NK-92 treated with Interleukin-12 subunit alpha and Interleukin-12 subunit beta, amount 100 ng/mL, for 24 hours (cell line): Measurements from ENCODE around the gene NUDT19.
A peak's percentile ranks its signal among the peaks of the same experiment; 100 is the strongest.
"Not testable (repeated sequence)": the region's sequence is repeated elsewhere in the genome, so short reads cannot be mapped to it uniquely, and the experiment has no call there.

Source experiments
- DNase-seq: peaks from one replicate; lab custom pipeline; 2025; lab: John Stamatoyannopoulos, UW

The NUDT19 gene

GRCh38 chr19:32691291-32691951, at the start of gene NUDT19:
TSS of gene NUDT19 (plus strand) at chr19:32691821. CDS start at chr19:32691961, 140 bp downstream.
- peak; percentile 83 for DNase-seq

- no peak for DNase-seq
Measured at GRCh38 chr19:32642771-32643170, 48.9 kb upstream of the NUDT19 start.

GRCh38 chr19:32646556-32646955, 45.1 kb upstream of the NUDT19 start:
- no peak for DNase-seq

GRCh38 chr19:32647361-32647760, 44.3 kb upstream of the NUDT19 start:
- no peak for DNase-seq

GRCh38 chr19:32649751-32650150, 41.9 kb upstream of the NUDT19 start:
- no peak for DNase-seq

GRCh38 chr19:32650671-32651070, 41.0 kb upstream of the NUDT19 start:
- no peak for DNase-seq

GRCh38 chr19:32651729-32652140, 39.9 kb upstream of the NUDT19 start:
- no peak for DNase-seq

- not testable (repeated sequence) for DNase-seq
Measured at GRCh38 chr19:32652331-32652730, 39.3 kb upstream of the NUDT19 start.

GRCh38 chr19:32652894-32653598, 38.6 kb upstream of the NUDT19 start:
- DNase-seq, result no peak

- DNase-seq, result no peak
Measured at GRCh38 chr19:32653599-32653915, 38.1 kb upstream of the NUDT19 start.

GRCh38 chr19:32656379-32656778, 35.2 kb upstream of the NUDT19 start:
- DNase-seq, result not testable (repeated sequence)

- no peak for DNase-seq
Measured at GRCh38 chr19:32658075-32658474, 33.5 kb upstream of the NUDT19 start.

- DNase-seq, result no peak
Measured at GRCh38 chr19:32658527-32658926, 33.1 kb upstream of the NUDT19 start.

GRCh38 chr19:32661318-32661717, 30.3 kb upstream of the NUDT19 start:
- no peak for DNase-seq

GRCh38 chr19:32662186-32662585, 29.4 kb upstream of the NUDT19 start:
- no peak for DNase-seq

- DNase-seq, result no peak
Measured at GRCh38 chr19:32666084-32666483, 25.5 kb upstream of the NUDT19 start.

GRCh38 chr19:32669310-32669709, 22.3 kb upstream of the NUDT19 start:
- no peak for DNase-seq

- no peak for DNase-seq
Measured at GRCh38 chr19:32671883-32672593, 19.6 kb upstream of the NUDT19 start.

GRCh38 chr19:32672841-32673240, 18.8 kb upstream of the NUDT19 start:
- DNase-seq, result no peak

- no peak for DNase-seq
Measured at GRCh38 chr19:32673573-32673972, 18.0 kb upstream of the NUDT19 start.

GRCh38 chr19:32674153-32674930, 17.3 kb upstream of the NUDT19 start:
- DNase-seq, result peak; percentile 51
